Lower leg skin (tissue), 3 donors: ENCODE data around the gene CHD2.

Source experiments
- CTCF ChIP-seq, 3 donors: fragments of 450-650 bp; IDR thresholded peaks; one replicate each; pipeline ENCODE4 v1.5.1; 2016; ENCODE audit warnings: antibody characterized with exemption in 3 of 3, mild to moderate bottlenecking in 3 of 3, moderate library complexity in 2 of 3
- POLR2A ChIP-seq, 2 donors: fragments of 450-650 bp; IDR thresholded peaks; one replicate each; pipeline ENCODE4 v1.6.1; 2016 to 2017; ENCODE audit warnings: antibody characterized with exemption in 2 of 2, mild to moderate bottlenecking in 1 of 2, moderate library complexity in 1 of 2

DNA sequence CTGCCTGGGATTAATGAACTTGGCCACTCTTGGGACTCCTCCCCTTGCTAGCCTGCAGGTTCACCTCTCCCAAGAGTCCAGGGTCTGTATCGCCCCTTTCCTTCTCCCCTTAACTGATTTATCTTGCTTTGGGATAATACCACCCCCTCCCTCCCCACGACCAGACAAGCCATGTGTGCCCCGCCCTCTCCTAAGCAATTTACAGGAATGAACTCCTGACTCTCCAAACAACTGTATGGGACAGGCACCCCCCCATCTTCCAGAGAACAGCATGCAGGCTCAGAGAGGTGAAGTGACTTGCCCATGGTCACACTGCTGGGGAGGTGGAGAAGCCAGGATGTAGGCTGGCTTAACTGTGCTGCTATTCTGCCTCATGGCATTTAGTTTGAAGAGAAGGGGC, 142.1 kb downstream of the CHD2 start:
- no peak for TF ChIP-seq CTCF (IDR thresholded peaks at IDR 0.05)
- no peak for TF ChIP-seq POLR2A (IDR thresholded peaks at IDR 0.05)
